ENCODE data around the gene APOL3.
"Not testable (repeated sequence)": the region's sequence is repeated elsewhere in the genome, so short reads cannot be mapped to it uniquely, and the experiment has no call there.

The APOL3 gene

DNA sequence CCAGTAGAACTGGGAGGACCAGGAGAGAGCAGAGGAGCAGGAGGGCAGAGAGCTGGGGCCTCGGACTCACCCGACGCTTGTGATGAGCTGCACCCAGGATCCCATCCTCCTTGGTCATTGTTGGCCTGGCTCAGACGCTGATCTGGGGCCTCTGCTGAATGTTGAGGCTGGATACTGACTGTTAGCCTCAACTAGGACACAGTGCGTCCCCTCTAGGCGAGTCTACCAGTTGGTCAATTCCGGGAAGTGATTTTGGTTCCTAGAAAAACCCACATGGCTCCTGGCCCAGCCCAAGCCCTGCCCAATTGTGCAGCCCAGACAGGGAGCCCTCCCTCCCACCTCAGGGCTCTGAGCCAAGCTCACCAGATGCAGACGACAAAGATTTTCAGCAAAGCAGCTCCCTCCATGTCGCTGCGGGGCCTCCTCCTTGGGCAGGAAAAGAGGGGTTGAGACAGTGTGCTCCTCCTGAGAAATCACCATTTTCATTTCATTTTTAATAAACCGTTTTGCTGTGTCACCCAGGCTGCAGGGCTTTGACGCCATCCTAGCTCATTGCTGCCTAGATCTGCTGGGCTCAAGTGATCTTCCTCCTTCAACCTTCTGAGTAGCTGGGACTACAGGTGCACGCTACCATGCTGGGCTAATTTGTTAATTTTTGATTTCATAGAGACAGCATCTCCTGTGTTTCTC is 41.2 kb upstream of the APOL3 start, which contains the start of gene APOL4:
Gene APOL4 (minus strand): TSS at position 180 of the 690 bp plus-strand sequence. CDS start 75 bp downstream, at position 105.
- H2BK120ac ChIP-seq (ENCODE audit: low read depth, low read length), result no peak within 1 kb of the TSS
- H3K4ac ChIP-seq (ENCODE audit: low read depth, low read length), result no peak within 1 kb of the TSS
- H3K79me1 ChIP-seq (ENCODE audit: low read length), result no peaks in the 10 kb centered on the region
- H2BK5ac ChIP-seq (ENCODE audit: low read length), result no peak within 1 kb of the TSS
- H3K27ac ChIP-seq (ENCODE audit: low read depth, low read length), result no peak within 1 kb of the TSS
- H2BK15ac ChIP-seq (replicated peaks; ENCODE audit: low read depth), result no peak within 1 kb of the TSS
- H3K23ac ChIP-seq (ENCODE audit: low read length), result no peak within 1 kb of the TSS
- H3K9ac ChIP-seq (ENCODE audit: low read length), result no peak within 1 kb of the TSS
- no peak within 1 kb of the TSS for H2AK5ac ChIP-seq (ENCODE audit: low read length)
- H3K36me3 ChIP-seq (ENCODE audit: control insufficient read depth, insufficient read depth, low read length), result no peaks in the 10 kb centered on the region
- H3K4me3 ChIP-seq (ENCODE audit: low read length), result no peak within 1 kb of the TSS
- no peak for DNase-seq
- no peak within 1 kb of the TSS for H4K5ac ChIP-seq (ENCODE audit: low read length)
- H4K8ac ChIP-seq (ENCODE audit: low read depth, low read length), result no peak within 1 kb of the TSS
- H3K79me2 ChIP-seq (ENCODE audit: control insufficient read depth, insufficient read depth, low read length), result no peaks in the 10 kb centered on the region
- whole genome bisulfite sequencing (ENCODE audit: extremely low coverage, insufficient coverage, low lambda C conversion rate), result no CpG with 5 or more reads among the region's 13 CpGs
- no peak within 1 kb of the TSS for H3K4me2 ChIP-seq (ENCODE audit: low read length)
- peaks cover 4% of the 10 kb centered on the region for H3K4me1 ChIP-seq (ENCODE audit: control insufficient read depth, low read depth, low read length)
- H3K18ac ChIP-seq (ENCODE audit: low read length), result no peak within 1 kb of the TSS
- peak within 1 kb of the TSS; percentile 15 for H3K56ac ChIP-seq (ENCODE audit: low read length)
- H3K27me3 ChIP-seq (ENCODE audit: insufficient read depth, low read length, poor library complexity), result no peaks in the 10 kb centered on the region

GRCh38 chr22:36201025-36201424 is 40.5 kb upstream of the APOL3 start:
- not testable (repeated sequence) for H3K27me3 ChIP-seq (ENCODE audit: insufficient read depth, low read length, poor library complexity); H3K79me1 ChIP-seq (ENCODE audit: low read length); H3K18ac ChIP-seq (ENCODE audit: low read length); H3K4me2 ChIP-seq (ENCODE audit: low read length); H3K4ac ChIP-seq (ENCODE audit: low read depth, low read length); H2BK15ac ChIP-seq (replicated peaks; ENCODE audit: low read depth); H3K23ac ChIP-seq (ENCODE audit: low read length); H3K56ac ChIP-seq (ENCODE audit: low read length); H3K4me3 ChIP-seq (ENCODE audit: low read length); DNase-seq; H2AK5ac ChIP-seq (ENCODE audit: low read length); H4K5ac ChIP-seq (ENCODE audit: low read length); H3K4me1 ChIP-seq (ENCODE audit: control insufficient read depth, low read depth, low read length); H3K9ac ChIP-seq (ENCODE audit: low read length); H3K36me3 ChIP-seq (ENCODE audit: control insufficient read depth, insufficient read depth, low read length); H2BK120ac ChIP-seq (ENCODE audit: low read depth, low read length); H4K8ac ChIP-seq (ENCODE audit: low read depth, low read length); H2BK5ac ChIP-seq (ENCODE audit: low read length); H3K79me2 ChIP-seq (ENCODE audit: control insufficient read depth, insufficient read depth, low read length); H3K27ac ChIP-seq (ENCODE audit: low read depth, low read length)
- no CpG with 5 or more reads among the region's 5 CpGs for WGBS (ENCODE audit: extremely low coverage, insufficient coverage, low lambda C conversion rate)

DNA sequence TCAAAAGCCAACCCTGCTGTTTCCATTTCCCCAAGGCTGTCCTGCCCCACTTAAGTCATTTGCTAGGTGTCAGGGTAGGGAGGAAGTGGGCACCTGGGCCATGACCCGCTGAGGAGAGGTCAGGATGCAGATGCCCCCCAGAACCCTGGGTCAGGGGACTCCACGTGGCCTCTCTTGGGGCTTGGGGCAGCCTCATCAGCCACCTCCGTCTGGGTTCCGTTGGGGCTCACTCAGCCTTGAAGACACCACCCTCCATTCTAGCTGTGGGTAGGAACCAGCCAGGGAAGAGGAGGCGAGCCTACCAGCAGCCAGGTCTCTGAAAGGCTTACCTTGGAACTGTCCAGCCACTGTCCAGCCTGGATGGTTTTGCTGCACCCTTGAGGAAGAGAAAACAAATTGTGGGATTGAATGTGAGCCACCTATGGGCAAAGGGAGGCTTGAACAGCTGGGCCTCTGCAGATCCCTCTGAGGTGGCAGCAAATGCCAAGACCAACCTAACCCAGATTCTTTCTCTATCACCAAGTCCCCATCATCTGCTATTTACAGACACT is 38.5 kb upstream of the APOL3 start:
- Histone ChIP-seq H3K4me2 (ENCODE audit: low read length) (no peak overlapping the region), H2AK5ac (ENCODE audit: low read length) (no peak overlapping the region)

DNA sequence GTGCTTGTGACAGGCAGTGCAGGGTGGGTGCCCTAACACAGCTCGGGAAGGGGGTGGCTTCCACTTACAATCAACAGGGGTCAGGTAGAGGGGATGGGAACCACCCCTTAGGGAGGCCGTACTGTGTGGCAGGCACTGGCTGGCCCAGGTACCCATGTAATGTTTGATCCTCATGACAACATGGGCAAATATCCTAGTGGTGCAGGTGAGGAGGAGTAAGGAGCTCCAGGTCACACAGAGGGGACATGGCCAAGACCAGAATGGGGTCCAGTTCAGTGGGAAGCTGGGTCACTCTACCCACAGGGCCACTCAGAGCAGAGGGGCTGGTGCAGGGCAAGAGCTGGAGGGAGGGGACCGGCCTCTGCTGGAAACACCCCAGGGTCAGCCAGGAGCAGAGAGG is 38.0 kb upstream of the APOL3 start:
- Histone ChIP-seq H2BK15ac (replicated peaks; ENCODE audit: low read depth) (no peak overlapping the region), H3K18ac (ENCODE audit: low read length) (no peak overlapping the region), H3K36me3 (ENCODE audit: control insufficient read depth, insufficient read depth, low read length) (no peaks in the 10 kb centered on the region), H3K27me3 (ENCODE audit: insufficient read depth, low read length, poor library complexity) (no peaks in the 10 kb centered on the region), H4K5ac (ENCODE audit: low read length) (no peak overlapping the region), H3K79me2 (ENCODE audit: control insufficient read depth, insufficient read depth, low read length) (no peaks in the 10 kb centered on the region), H2BK5ac (ENCODE audit: low read length) (no peak overlapping the region), H3K4me3 (ENCODE audit: low read length) (no peak overlapping the region), H3K4ac (ENCODE audit: low read depth, low read length) (no peak overlapping the region), H3K23ac (ENCODE audit: low read length) (no peak overlapping the region), H3K9ac (ENCODE audit: low read length) (no peak overlapping the region), H3K56ac (ENCODE audit: low read length) (no peak overlapping the region), H2BK120ac (ENCODE audit: low read depth, low read length) (no peak overlapping the region), H3K4me2 (ENCODE audit: low read length) (no peak overlapping the region), H3K4me1 (ENCODE audit: control insufficient read depth, low read depth, low read length) (peaks cover 4% of the 10 kb centered on the region), H3K27ac (ENCODE audit: low read depth, low read length) (no peak overlapping the region), H2AK5ac (ENCODE audit: low read length) (no peak overlapping the region), H4K8ac (ENCODE audit: low read depth, low read length) (no peak overlapping the region), H3K79me1 (ENCODE audit: low read length) (no peaks in the 10 kb centered on the region)
- no CpG with 5 or more reads among the region's 3 CpGs for whole genome bisulfite sequencing (ENCODE audit: extremely low coverage, insufficient coverage, low lambda C conversion rate)
- DNase-seq, result no peak

More for the DNA sequence above, 38.5 kb upstream of the APOL3 start:
- peaks cover 4% of the 10 kb centered on the region for H3K4me1 ChIP-seq (ENCODE audit: control insufficient read depth, low read depth, low read length)
- no peaks in the 10 kb centered on the region for H3K79me2 ChIP-seq (ENCODE audit: control insufficient read depth, insufficient read depth, low read length)
- no peaks in the 10 kb centered on the region for H3K36me3 ChIP-seq (ENCODE audit: control insufficient read depth, insufficient read depth, low read length)
- DNase-seq, result no peak
- no peak overlapping the region for H2BK5ac ChIP-seq (ENCODE audit: low read length)
- no CpG with 5 or more reads among the region's 5 CpGs for WGBS (ENCODE audit: extremely low coverage, insufficient coverage, low lambda C conversion rate)
- no peaks in the 10 kb centered on the region for H3K27me3 ChIP-seq (ENCODE audit: insufficient read depth, low read length, poor library complexity)
- no peaks in the 10 kb centered on the region for H3K79me1 ChIP-seq (ENCODE audit: low read length)
- H3K56ac ChIP-seq (ENCODE audit: low read length), result no peak overlapping the region
- H3K23ac ChIP-seq (ENCODE audit: low read length), result no peak overlapping the region
- H3K27ac ChIP-seq (ENCODE audit: low read depth, low read length), result no peak overlapping the region
- no peak overlapping the region for H3K4ac ChIP-seq (ENCODE audit: low read depth, low read length)
- H2BK120ac ChIP-seq (ENCODE audit: low read depth, low read length), result no peak overlapping the region
- no peak overlapping the region for H2BK15ac ChIP-seq (replicated peaks; ENCODE audit: low read depth)
- no peak overlapping the region for H3K4me3 ChIP-seq (ENCODE audit: low read length)
- H4K5ac ChIP-seq (ENCODE audit: low read length), result no peak overlapping the region
- no peak overlapping the region for H3K18ac ChIP-seq (ENCODE audit: low read length)
- H4K8ac ChIP-seq (ENCODE audit: low read depth, low read length), result no peak overlapping the region
- H3K9ac ChIP-seq (ENCODE audit: low read length), result no peak overlapping the region

DNA sequence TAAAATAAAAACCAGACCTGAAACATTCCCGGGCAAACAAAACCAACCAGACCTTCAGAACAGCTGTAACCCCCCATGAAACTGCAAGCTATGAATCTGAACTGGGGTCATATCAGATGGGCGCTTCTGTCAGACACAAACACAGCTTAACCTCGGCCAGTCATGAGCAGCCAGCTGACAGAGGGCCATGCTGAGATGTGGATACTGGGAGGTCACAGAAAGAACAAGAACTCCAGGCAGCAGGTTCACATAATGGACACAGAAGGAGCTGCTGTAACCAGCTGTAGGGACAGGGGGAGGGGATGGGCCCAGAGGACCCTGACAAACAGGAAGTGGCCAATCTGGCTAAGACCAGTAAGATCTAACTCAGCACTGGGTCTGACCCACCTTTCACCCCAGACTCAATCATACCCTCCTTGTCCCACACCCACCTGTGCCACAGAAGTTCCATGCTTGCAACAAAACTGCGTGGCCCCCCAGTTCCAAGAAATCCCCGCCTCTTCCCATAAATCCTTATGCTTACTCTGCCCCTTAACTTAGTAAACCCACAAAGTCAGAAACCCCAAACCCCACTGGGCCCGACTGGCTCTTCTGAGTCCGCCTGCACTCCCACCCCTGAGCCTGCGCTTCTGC is 37.1 kb upstream of the APOL3 start:
- Histone ChIP-seq H4K5ac (ENCODE audit: low read length) (no peak overlapping the region), H2BK15ac (replicated peaks; ENCODE audit: low read depth) (no peak overlapping the region), H3K9ac (ENCODE audit: low read length) (no peak overlapping the region), H3K4me2 (ENCODE audit: low read length) (no peak overlapping the region), H2BK120ac (ENCODE audit: low read depth, low read length) (no peak overlapping the region), H3K27ac (ENCODE audit: low read depth, low read length) (no peak overlapping the region), H3K4me3 (ENCODE audit: low read length) (no peak overlapping the region), H3K18ac (ENCODE audit: low read length) (no peak overlapping the region), H2BK5ac (ENCODE audit: low read length) (no peak overlapping the region), H3K79me1 (ENCODE audit: low read length) (no peaks in the 10 kb centered on the region), H4K8ac (ENCODE audit: low read depth, low read length) (no peak overlapping the region), H3K23ac (ENCODE audit: low read length) (no peak overlapping the region), H3K27me3 (ENCODE audit: insufficient read depth, low read length, poor library complexity) (no peaks in the 10 kb centered on the region), H3K4me1 (ENCODE audit: control insufficient read depth, low read depth, low read length) (peaks cover 4% of the 10 kb centered on the region), H3K36me3 (ENCODE audit: control insufficient read depth, insufficient read depth, low read length) (no peaks in the 10 kb centered on the region), H2AK5ac (ENCODE audit: low read length) (no peak overlapping the region), H3K79me2 (ENCODE audit: control insufficient read depth, insufficient read depth, low read length) (no peaks in the 10 kb centered on the region), H3K4ac (ENCODE audit: low read depth, low read length) (no peak overlapping the region), H3K56ac (ENCODE audit: low read length) (peak overlapping the region; percentile 36)
- WGBS (ENCODE audit: extremely low coverage, insufficient coverage, low lambda C conversion rate), result no CpG with 5 or more reads among the region's 8 CpGs
- DNase-seq, result peak; percentile 52
